ENCODE results near the gene PATE1.

PATE1 gene

GRCh38 chr11:125797641-125798040 lies 51.6 kb downstream of the PATE1 start:
- no peak for DNase-seq

All from MV-4-11 (cell line).